Panc1 (cell line): Measurements from ENCODE around the gene C3orf22.

Source experiments
- CTCF ChIP-seq: fragments of 450-650 bp; IDR thresholded peaks from 2 replicates; pipeline ENCODE4 v1.5.1; 2017; ENCODE audit warnings: mild to moderate bottlenecking
- POLR2AphosphoS5 ChIP-seq: IDR thresholded peaks from 2 replicates; pipeline ENCODE4 v1.6.1; 2012; ENCODE audit warnings: mild to moderate bottlenecking, low read depth, low read length, moderate library complexity

GRCh38 chr3:126551839-126552687, 6.7 kb downstream of the C3orf22 start:
- TF ChIP-seq POLR2AphosphoS5 (no peak), CTCF (no peak)
